Activated CD4-positive, alpha-beta T cell treated with anti-CD3 and anti-CD28 coated beads for 36 hours (primary cell): ENCODE data around the gene TMEM44. TPM values are rescaled to one million over a fixed set of nuclear protein-coding genes. Genes with fewer than 3 reads are reported as not detected.
"Not testable (repeated sequence)": the region's sequence is repeated elsewhere in the genome, so short reads cannot be mapped to it uniquely, and the experiment has no call there.

Experiments
- ATAC-seq: fragments of 200-7000 bp; cut with Tn5 transposase; one replicate; pipeline ENCODE4 v1.10.0; 2021; ENCODE audit warnings: mild to moderate bottlenecking, moderate library complexity
- CTCF ChIA-PET: fragments of 350-600 bp; sonication (Branson Sonifier 250); formaldehyde crosslinking; loops from one replicate; lab custom pipeline; 2021; ENCODE audit warnings: antibody characterized with exemption; lab: Charles Lee
- POLR2A ChIA-PET: fragments of 350-600 bp; sonication (Branson Sonifier 250); formaldehyde crosslinking; loops from one replicate; lab custom pipeline; 2021; ENCODE audit warnings: antibody characterized with exemption, inconsistent platforms; lab: Charles Lee
- DNase-seq: peaks from one replicate; pipeline ENCODE4 v3.0.0-alpha.2; 2020
- H3K27ac Mint-ChIP-seq: one replicate; pipeline ENCODE4 v1.8.0; 2021; ENCODE audit warnings: mixed read lengths
- H3K27me3 Mint-ChIP-seq: one replicate; pipeline ENCODE4 v1.8.0; 2021; ENCODE audit warnings: mixed read lengths
- H3K36me3 Mint-ChIP-seq: one replicate; pipeline ENCODE4 v1.8.0; 2021; ENCODE audit warnings: low read depth, mixed read lengths
- H3K4me1 Mint-ChIP-seq: one replicate; pipeline ENCODE4 v1.8.0; 2021; ENCODE audit warnings: mixed read lengths
- H3K4me3 Mint-ChIP-seq: one replicate; pipeline ENCODE4 v1.8.0; 2021; ENCODE audit warnings: mild to moderate bottlenecking, moderate library complexity, mixed read lengths
- H3K9me3 Mint-ChIP-seq: one replicate; pipeline ENCODE4 v1.8.0; 2021; ENCODE audit warnings: low read depth, mixed read lengths
- intact Hi-C, 2 experiments: fragments of 100-400 bp; cut with DNase I in 1 of 2; cut with micrococcal nuclease in 1 of 2; formaldehyde crosslinking; loops; one replicate each; pipeline versions ENCODE4 v1.14.2 to v1.15.1; 2022 to 2024; cut with DNase I, micrococcal nuclease
- total RNA-seq, 2 experiments: library from RNA; stranded (reverse); gene quantifications; one replicate each; pipeline ENCODE4 v1.2.3, GENCODE V29; 2021

TMEM44 gene
- total RNA-seq, 2 experiments from 2014 or later, result 3.7 to 4.7 TPM

DNA sequence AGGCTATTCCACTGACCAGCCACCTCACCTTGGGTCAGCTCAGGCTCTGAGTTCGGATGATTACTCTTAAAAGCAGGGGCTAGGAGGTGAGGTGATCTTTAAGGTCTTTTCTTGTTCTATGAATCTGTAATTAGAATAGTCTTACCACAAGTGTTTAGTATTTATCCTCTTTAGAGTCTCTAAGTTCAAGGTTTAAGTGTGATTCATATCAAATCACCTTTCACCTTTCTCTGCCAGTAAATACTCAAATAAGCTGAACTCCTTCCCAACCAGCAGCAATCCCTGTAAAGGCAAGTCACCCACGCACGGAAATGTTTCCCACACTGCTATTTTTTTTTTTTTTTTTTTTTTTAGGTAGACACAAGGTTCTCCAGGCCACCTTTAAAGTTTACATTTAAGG is 14.5 kb upstream of the TMEM44 start:
- CTCF ChIA-PET, result no interaction called here
- intact Hi-C loops, result no loop called here
- H3K27me3 Mint-ChIP-seq, result no peaks in the 10 kb centered on the region
- H3K36me3 Mint-ChIP-seq, result peaks cover 66% of the 10 kb centered on the region
- peak overlapping the region; percentile 22 for H3K27ac Mint-ChIP-seq
- peaks cover 3% of the 10 kb centered on the region for H3K4me1 Mint-ChIP-seq
- H3K4me3 Mint-ChIP-seq, result no peak overlapping the region
- DNase-seq (no peak), ATAC-seq (no peak)
- H3K9me3 Mint-ChIP-seq, result no peaks in the 10 kb centered on the region
- POLR2A ChIA-PET, result no interaction called here

DNA sequence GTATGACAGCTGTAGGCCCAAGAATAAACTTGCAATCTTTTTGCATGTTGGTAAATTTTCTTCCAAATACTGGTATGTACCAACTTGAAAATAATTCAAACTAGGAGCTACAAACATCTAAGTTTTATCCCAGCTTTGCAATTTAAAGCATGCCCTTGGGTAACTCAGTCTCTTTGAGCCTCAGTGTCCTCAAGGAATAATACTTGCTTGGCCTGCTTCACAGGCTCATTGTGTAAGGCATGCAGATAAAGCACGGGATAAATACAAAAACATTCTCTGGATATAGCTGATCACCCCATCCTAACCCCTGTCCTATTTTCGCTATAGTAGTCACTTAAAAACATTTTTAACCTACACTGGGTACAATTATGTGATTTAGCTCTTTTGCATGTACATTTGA is 9.6 kb upstream of the TMEM44 start:
- no peak overlapping the region for H3K4me3 Mint-ChIP-seq
- H3K36me3 Mint-ChIP-seq, result peaks cover 53% of the 10 kb centered on the region
- H3K27ac Mint-ChIP-seq, result no peak overlapping the region
- intact Hi-C loops, result no loop called here
- no peak for ATAC-seq
- DNase-seq, result no peak
- peaks cover 11% of the 10 kb centered on the region for H3K4me1 Mint-ChIP-seq
- H3K9me3 Mint-ChIP-seq, result no peaks in the 10 kb centered on the region
- ChIA-PET POLR2A (no interaction called here), CTCF (interaction anchor here (0.5 to 1.7 kb wide), 7 partner anchors 9 to 565 kb away, joined by 3 to 8 read pairs (median 3); partner anchors contain the start of genes LSG1 and TMEM44)
- no peaks in the 10 kb centered on the region for H3K27me3 Mint-ChIP-seq

DNA sequence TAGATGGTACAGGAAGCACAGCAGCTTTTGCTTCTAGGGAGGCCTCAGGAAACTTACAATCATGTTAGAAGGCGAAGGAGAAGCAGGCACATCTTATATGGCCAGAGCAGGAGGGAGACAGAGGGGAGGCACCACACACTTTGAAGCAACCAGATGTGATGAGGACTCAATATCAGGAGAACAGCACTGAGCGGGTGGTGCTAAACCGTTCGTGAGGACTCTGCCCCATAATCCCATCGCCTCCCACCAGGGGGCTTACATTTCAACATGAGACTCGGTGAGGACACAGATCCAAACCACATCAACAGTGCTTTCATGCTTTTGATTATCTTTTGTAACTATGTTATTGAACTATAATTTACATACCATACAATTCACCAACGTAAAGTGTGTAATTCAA is 7.6 kb upstream of the TMEM44 start:
- H3K27ac Mint-ChIP-seq, result no peak overlapping the region
- H3K27me3 Mint-ChIP-seq, result no peaks in the 10 kb centered on the region
- POLR2A ChIA-PET, result no interaction called here
- peaks cover 11% of the 10 kb centered on the region for H3K4me1 Mint-ChIP-seq
- intact Hi-C loops, result no loop called here
- no peaks in the 10 kb centered on the region for H3K9me3 Mint-ChIP-seq
- CTCF ChIA-PET, result interaction anchor here (1.5 to 1.7 kb wide), 2 partner anchors 11 to 31 kb away, joined by 4 to 6 read pairs; partner anchors contain the start of gene LSG1
- DNase-seq, result peak; percentile 59
- ATAC-seq, result peak; percentile 71
- H3K4me3 Mint-ChIP-seq, result no peak overlapping the region
- peaks cover 43% of the 10 kb centered on the region for H3K36me3 Mint-ChIP-seq

DNA sequence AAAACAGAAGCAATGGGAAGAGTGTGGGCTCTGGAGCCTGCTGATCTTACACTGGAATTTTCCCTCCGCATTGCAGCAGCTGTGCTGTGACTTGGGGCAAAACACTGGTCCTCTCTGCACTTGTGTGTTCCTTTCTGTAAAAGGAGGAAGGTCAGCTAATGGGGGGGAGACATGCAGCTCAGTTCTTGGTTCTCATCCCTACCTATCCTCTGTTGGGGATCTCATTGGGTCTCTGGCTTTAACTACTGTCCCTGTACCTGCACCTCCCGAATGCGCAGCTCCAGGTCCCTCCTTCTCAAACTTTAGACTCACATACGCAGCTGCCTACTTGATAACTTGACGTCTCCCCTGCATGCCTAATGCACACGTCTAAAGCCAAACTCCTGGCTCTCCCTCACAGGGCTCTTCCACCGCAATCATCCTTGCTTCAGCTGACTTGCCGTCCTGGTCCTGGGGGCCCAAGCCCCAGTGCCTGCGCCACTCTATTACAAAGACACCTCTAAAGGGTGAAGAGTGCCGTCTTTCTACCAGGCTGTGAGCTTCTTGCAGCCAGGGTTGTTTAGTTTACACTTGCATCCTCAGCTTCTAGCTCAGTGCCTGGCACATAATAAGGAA is 5.9 kb upstream of the TMEM44 start:
- H3K4me1 Mint-ChIP-seq, result peaks cover 9% of the 10 kb centered on the region
- H3K27me3 Mint-ChIP-seq, result no peaks in the 10 kb centered on the region
- H3K36me3 Mint-ChIP-seq, result peaks cover 30% of the 10 kb centered on the region
- intact Hi-C loops, result no loop called here
- no peaks in the 10 kb centered on the region for H3K9me3 Mint-ChIP-seq
- no peak overlapping the region for H3K4me3 Mint-ChIP-seq
- ATAC-seq (no peak), DNase-seq (no peak)
- POLR2A ChIA-PET, result interaction anchor here (0.6 kb wide), 1 partner anchor 173 kb away, joined by 7 read pairs; no protein-coding TSS in a partner anchor
- CTCF ChIA-PET, result interaction anchor here (0.6 to 1.4 kb wide), 3 partner anchors 33 to 295 kb away, joined by 3 to 6 read pairs (median 3); partner anchors contain the start of gene LSG1
- H3K27ac Mint-ChIP-seq, result peak overlapping the region; percentile 21

DNA sequence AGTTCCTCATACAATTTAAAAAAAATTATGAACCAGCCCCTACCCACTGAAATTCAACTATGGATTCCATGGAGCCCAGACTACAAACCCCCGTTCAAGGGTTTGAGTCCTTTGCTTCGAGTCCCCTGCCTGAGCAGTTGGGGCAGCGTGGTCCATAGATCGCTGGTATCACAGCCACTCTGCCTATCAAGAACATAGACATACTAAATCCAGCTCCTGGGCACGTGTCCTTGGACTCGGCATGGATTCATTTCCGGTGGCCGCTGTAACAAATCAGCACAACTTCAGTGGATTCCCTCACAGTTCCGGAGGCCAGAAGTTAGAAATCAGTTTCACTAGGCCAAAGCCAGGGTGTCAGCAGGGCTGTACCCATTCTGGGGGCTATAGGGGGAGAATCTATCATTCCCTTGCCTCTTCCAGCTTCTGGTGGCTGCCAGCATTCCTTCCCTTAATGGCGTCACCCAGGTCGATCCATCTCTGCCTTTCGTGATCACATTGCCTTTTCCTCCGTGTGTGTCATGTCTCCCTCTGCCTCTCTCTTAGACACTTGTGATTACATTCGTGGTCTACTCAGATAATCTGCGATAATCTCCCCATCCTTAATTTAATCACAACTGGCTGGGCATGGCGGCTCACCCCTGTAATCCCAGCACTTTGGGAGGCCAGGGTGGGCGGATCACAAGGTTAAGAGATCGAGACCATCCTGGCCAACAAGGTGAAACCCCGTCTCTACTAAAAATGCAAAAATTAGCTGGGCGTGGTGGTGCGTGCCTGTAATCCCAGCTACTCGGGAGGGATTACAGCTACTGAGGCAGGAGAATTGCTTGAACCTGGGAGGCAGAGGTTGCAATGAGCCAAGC is 4.6 kb upstream of the TMEM44 start:
- intact Hi-C loops, result no loop called here
- Mint-ChIP-seq H3K27me3 (no peaks in the 10 kb centered on the region), H3K36me3 (peaks cover 24% of the 10 kb centered on the region), H3K27ac (no peak overlapping the region), H3K4me3 (no peak overlapping the region), H3K9me3 (no peaks in the 10 kb centered on the region), H3K4me1 (peaks cover 11% of the 10 kb centered on the region)
- DNase-seq (no peak), ATAC-seq (no peak)
- ChIA-PET POLR2A (no interaction called here), CTCF (interaction anchor here (0.8 to 1.4 kb wide), 2 partner anchors 12 to 34 kb away, joined by 3 to 6 read pairs; partner anchors contain the start of gene LSG1)

DNA sequence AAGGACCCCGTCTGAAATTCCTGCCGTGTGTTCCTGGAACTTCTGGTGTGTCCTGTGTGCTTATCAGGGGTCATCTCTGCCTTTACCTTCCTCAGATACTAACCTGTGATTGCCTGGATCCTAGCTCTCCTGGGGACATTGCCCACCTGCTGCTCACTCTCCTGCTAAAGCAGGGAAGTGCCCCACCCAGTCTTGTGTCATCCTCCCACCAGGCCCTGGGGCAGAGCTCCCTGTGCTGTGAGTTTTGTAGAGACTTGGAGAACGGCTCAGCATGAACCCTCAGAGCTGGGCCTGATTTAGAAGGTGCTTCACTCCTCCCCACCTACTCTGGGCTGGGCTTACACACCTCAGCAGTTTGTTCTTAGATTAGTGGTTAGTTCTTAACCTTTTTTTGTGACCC is 3.8 kb upstream of the TMEM44 start:
- ATAC-seq, result no peak
- Mint-ChIP-seq H3K4me3 (no peak overlapping the region), H3K36me3 (peaks cover 21% of the 10 kb centered on the region), H3K4me1 (peaks cover 12% of the 10 kb centered on the region), H3K27me3 (no peaks in the 10 kb centered on the region), H3K9me3 (no peaks in the 10 kb centered on the region), H3K27ac (no peak overlapping the region)
- no peak for DNase-seq
- ChIA-PET POLR2A (no interaction called here), CTCF (no interaction called here)
- intact Hi-C loops, result no loop called here

DNA sequence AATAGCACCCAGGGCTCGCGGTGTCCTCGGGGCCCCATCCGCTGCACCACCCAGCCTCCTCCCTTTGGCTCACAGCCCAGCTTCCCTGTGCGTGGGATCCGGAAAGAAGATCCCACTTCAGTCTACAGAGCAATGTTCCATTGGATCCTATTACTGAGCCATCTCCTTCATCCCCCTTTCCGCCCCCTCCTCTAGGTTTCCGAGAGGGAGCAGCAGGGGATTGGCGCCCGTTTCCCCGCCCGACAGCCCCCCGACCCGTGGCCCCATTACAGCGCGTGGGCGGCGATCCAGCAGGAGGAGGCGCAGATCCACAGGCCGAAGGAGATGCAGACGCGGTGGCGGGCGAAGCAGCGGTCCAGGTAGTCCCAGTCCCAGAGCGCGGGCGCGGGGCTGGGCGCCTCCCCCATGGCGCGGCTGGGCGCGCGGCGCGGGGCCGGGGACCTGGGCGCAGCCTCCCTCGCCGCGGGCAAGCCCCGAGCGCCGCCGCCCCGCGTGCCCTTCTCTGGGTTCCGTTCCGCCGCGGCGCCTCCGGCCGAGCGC is 340 bp downstream of the TMEM44 start:
- H3K9me3 Mint-ChIP-seq, result no peaks in the 10 kb centered on the region
- POLR2A ChIA-PET, result interaction anchor here (0.5 kb wide), 1 partner anchor 542 kb away, joined by 3 read pairs; no protein-coding TSS in a partner anchor
- H3K27ac Mint-ChIP-seq, result no peak overlapping the region
- peak; percentile 76 for ATAC-seq
- peaks cover under 1% of the 10 kb centered on the region for H3K36me3 Mint-ChIP-seq
- H3K4me1 Mint-ChIP-seq, result peaks cover 5% of the 10 kb centered on the region
- peak; percentile 19 for DNase-seq
- H3K4me3 Mint-ChIP-seq, result peak overlapping the region; percentile 74
- H3K27me3 Mint-ChIP-seq, result no peaks in the 10 kb centered on the region
- CTCF ChIA-PET, result interaction anchor here (0.7 to 1.9 kb wide), 4 partner anchors 9 to 182 kb away, joined by 3 to 8 read pairs (median 4); no protein-coding TSS in a partner anchor
- intact Hi-C loops, result loop anchor here in 1 of 2 experiments (1.0 to 5.0 kb wide), 3 partner anchors 50 to 301 kb away; partner anchors contain the start of gene ATP13A3

DNA sequence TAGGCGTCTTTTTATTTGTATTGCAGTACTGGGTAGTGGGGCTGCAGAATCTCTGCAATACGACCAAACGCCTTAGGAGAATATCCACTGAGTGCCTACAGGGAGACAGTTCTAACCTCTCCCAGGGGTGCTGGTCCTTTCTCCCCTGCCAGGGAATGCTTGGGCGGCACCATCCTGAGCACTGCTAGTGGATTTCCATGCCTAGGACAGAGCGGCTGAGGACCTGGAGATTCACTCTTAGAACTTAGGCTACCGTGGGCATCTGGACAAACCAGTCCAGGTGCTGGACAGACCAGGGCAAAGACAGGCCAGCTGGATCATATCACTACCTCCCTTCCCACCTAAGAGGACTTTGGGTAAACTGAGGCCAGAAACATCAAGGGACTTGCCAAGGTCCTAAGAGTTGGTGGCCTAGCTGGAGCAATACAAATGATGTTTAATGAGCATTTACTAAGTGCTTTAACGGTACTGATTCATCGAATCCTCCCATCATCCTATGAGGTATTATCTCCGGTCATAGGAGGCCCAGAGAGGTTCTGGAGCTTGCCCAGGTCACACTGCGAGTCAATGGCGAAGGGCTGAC is 902 bp downstream of the TMEM44 start:
- no peak for DNase-seq
- H3K4me1 Mint-ChIP-seq, result peaks cover 5% of the 10 kb centered on the region
- H3K36me3 Mint-ChIP-seq, result no peaks in the 10 kb centered on the region
- no peak for ATAC-seq
- intact Hi-C loops, result loop anchor here in 1 of 2 experiments (5.0 kb wide), 1 partner anchor 300 kb away; no protein-coding TSS in a partner anchor
- ChIA-PET CTCF (interaction anchor here (0.7 to 1.9 kb wide), 2 partner anchors 11 to 182 kb away, joined by 3 to 6 read pairs; no protein-coding TSS in a partner anchor), POLR2A (interaction anchor here (0.5 kb wide), 1 partner anchor 542 kb away, joined by 3 read pairs; no protein-coding TSS in a partner anchor)
- H3K27ac Mint-ChIP-seq, result no peak overlapping the region
- H3K4me3 Mint-ChIP-seq, result peak overlapping the region; percentile 74
- no peaks in the 10 kb centered on the region for H3K9me3 Mint-ChIP-seq
- H3K27me3 Mint-ChIP-seq, result no peaks in the 10 kb centered on the region

DNA sequence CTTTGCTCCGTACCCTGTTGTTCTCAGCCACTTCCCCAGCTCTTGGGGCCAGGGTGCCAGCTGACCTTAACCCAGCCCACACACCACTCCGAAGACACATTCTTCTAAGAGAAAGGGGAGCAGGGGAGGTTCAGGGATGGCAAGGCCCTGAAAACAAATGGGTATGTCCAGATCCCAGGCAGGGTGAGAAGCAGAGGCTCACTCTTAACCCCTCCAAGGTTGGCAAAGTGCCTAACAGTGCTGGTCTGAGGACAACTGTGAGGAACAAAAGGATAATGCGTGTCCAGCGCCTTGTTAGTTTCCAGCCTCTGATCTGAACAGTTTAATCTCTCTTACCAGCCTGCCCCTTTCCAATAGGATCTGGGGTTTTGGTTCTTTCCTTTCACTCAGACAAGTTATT is 1.5 kb downstream of the TMEM44 start:
- Mint-ChIP-seq H3K9me3 (no peaks in the 10 kb centered on the region), H3K27me3 (no peaks in the 10 kb centered on the region), H3K4me1 (peaks cover 5% of the 10 kb centered on the region), H3K4me3 (peak overlapping the region; percentile 74), H3K36me3 (no peaks in the 10 kb centered on the region), H3K27ac (no peak overlapping the region)
- ATAC-seq, result no peak
- POLR2A ChIA-PET, result interaction anchor here (0.6 kb wide), 1 partner anchor 18 kb away, joined by 3 read pairs; no protein-coding TSS in a partner anchor
- intact Hi-C loops, result loop anchor here in 1 of 2 experiments (5.0 kb wide), 1 partner anchor 299 kb away; no protein-coding TSS in a partner anchor
- CTCF ChIA-PET, result no interaction called here
- DNase-seq, result no peak

DNA sequence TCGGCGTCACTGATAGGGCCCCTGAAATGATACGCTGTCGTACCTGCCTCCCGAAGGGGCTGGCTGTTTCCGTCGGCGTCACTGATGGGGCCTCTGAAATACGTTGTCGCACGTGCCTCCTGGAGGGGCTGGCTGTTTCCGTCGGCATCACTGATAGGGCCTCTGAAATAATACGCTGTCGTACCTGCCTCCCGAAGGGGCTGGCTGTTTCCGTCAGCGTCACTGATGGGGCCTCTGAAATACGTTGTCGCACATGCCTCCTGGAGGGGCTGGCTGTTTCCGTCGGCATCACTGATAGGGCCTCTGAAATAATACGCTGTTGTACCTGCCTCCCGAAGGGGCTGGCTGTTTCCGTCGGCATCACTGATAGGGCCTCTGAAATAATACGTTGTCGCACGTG is 2.5 kb downstream of the TMEM44 start:
- POLR2A ChIA-PET, DNase-seq, H3K9me3 Mint-ChIP-seq, H3K27me3 Mint-ChIP-seq, H3K4me3 Mint-ChIP-seq, ATAC-seq, H3K27ac Mint-ChIP-seq, CTCF ChIA-PET, H3K36me3 Mint-ChIP-seq, H3K4me1 Mint-ChIP-seq: not testable (repeated sequence)
- intact Hi-C loops, result loop anchor here in 1 of 2 experiments (5.0 kb wide), 1 partner anchor 298 kb away; no protein-coding TSS in a partner anchor
